PFSK-1 (cell line): ENCODE measurements around the gene NPIPB13. TPM values are rescaled to one million over a fixed set of nuclear protein-coding genes. Genes with fewer than 3 reads are reported as not detected.
"Not testable (repeated sequence)": the region's sequence is repeated elsewhere in the genome, so short reads cannot be mapped to it uniquely, and the experiment has no call there.

Experiments used
- FOXP2 ChIP-seq: optimal IDR thresholded peaks from 2 replicates; pipeline ENCODE3; 2011; ENCODE audit warnings: borderline replicate concordance, control low read depth, inconsistent platforms; ENCODE audit not compliant: insufficient read depth; ENCODE audit errors: extremely low read length, extremely low read depth
- POLR2AphosphoS5 ChIP-seq: IDR thresholded peaks from 2 replicates; pipeline ENCODE4 v1.6.1; 2012; ENCODE audit warnings: low read depth, mild to moderate bottlenecking, control low read depth, low read length, moderate library complexity
- REST ChIP-seq, 2 experiments: IDR thresholded peaks; 2 replicates each; pipeline versions ENCODE4 v1.6.1 to v1.8.0; 2011 to 2012; ENCODE audit warnings: low read depth in 2 of 2, low read length in 2 of 2, control low read depth in 1 of 2, inconsistent platforms in 1 of 2, mild to moderate bottlenecking in 1 of 2, moderate library complexity in 1 of 2; ENCODE audit not compliant: insufficient read depth in 1 of 2
- SIN3A ChIP-seq: IDR thresholded peaks from 2 replicates; pipeline ENCODE4 v1.6.1; 2012; ENCODE audit warnings: mild to moderate bottlenecking, low read length, moderate library complexity, borderline replicate concordance; ENCODE audit not compliant: insufficient read depth
- TAF1 ChIP-seq: IDR thresholded peaks from 2 replicates; pipeline ENCODE4 v1.6.1; 2012; ENCODE audit warnings: low read length, control low read depth, borderline replicate concordance; ENCODE audit not compliant: insufficient read depth
- polyA plus RNA-seq: library from polyadenylated mRNA; unstranded; fragments of >200 nt; gene quantifications from one replicate; pipeline ENCODE4 v1.2.1, GENCODE V29; 2012; ENCODE audit warnings: low read depth, missing spikeins; ENCODE audit not compliant: insufficient read length

Gene NPIPB13
- 4.1 TPM for polyA plus RNA-seq

- TF ChIP-seq TAF1, SIN3A, FOXP2: not testable (repeated sequence)
Measured at GRCh38 chr16:30248379-30248778, at the start of gene NPIPB13. Gene NPIPB13 (minus strand): TSS chr16:30248479. CDS start chr16:30245573, 2,906 bp downstream.

GRCh38 chr16:30199049-30199448 lies 49.2 kb downstream of the NPIPB13 start, which contains the start of gene SULT1A3:
Gene SULT1A3 (plus strand): TSS chr16:30199255. CDS start chr16:30200729, 1,474 bp downstream.
- not testable (repeated sequence) for TF ChIP-seq SIN3A; POLR2AphosphoS5; REST (IDR thresholded peaks at IDR 0.05; ENCODE audit: insufficient read depth in 1 of 2, low read depth in 2 of 2, low read length in 2 of 2)
